Kidney tubule cell (primary cell): ENCODE measurements around the gene HSD17B11.
"Not testable (repeated sequence)": the region's sequence is repeated elsewhere in the genome, so short reads cannot be mapped to it uniquely, and the experiment has no call there.

Experiments used
- DNase-seq: peaks from one replicate; pipeline ENCODE4 v3.0.0-alpha.2; 2018; ENCODE audit warnings: low spot score

Gene HSD17B11

GRCh38 chr4:87390891-87391575 lies at the start of gene HSD17B11:
HSD17B11 (minus strand) TSS chr4:87391188; CDS start chr4:87391070, 118 bp downstream.
- DNase-seq = peak; percentile 95

GRCh38 chr4:87433342-87433741 lies 42.4 kb upstream of the HSD17B11 start:
- no peak for DNase-seq

- DNase-seq = no peak
These were observed 39.0 kb upstream of the HSD17B11 start for GRCh38 chr4:87430038-87430437.

- DNase-seq = peak; percentile 25
These were observed 38.0 kb upstream of the HSD17B11 start for GRCh38 chr4:87428979-87429378.

GRCh38 chr4:87427518-87427868 lies 36.5 kb upstream of the HSD17B11 start:
- no peak for DNase-seq

- no peak for DNase-seq
These were observed 36.0 kb upstream of the HSD17B11 start for GRCh38 chr4:87426865-87427517.

- peak; percentile 49 for DNase-seq
These were observed 34.7 kb upstream of the HSD17B11 start for GRCh38 chr4:87425711-87426110.

GRCh38 chr4:87424099-87424543 lies 33.1 kb upstream of the HSD17B11 start:
- DNase-seq = peak; percentile 13

GRCh38 chr4:87423317-87424098 lies 32.5 kb upstream of the HSD17B11 start:
- DNase-seq = peak; percentile 30

- peak; percentile 95 for DNase-seq
These were observed 31.4 kb upstream of the HSD17B11 start, which contains the start of gene NUDT9 for GRCh38 chr4:87422104-87423052. NUDT9 (plus strand) TSS chr4:87422573; CDS start chr4:87422906, 333 bp downstream.

- no peak for DNase-seq
These were observed 29.4 kb upstream of the HSD17B11 start for GRCh38 chr4:87420276-87420830.

- DNase-seq = peak; percentile 6
These were observed 28.7 kb upstream of the HSD17B11 start for GRCh38 chr4:87419578-87420249.

- not testable (repeated sequence) for DNase-seq
These were observed 27.4 kb upstream of the HSD17B11 start for GRCh38 chr4:87418410-87418809.

- DNase-seq = no peak
These were observed 26.0 kb upstream of the HSD17B11 start for GRCh38 chr4:87416965-87417364.

- DNase-seq = no peak
These were observed 23.8 kb upstream of the HSD17B11 start for GRCh38 chr4:87414816-87415215.

- no peak for DNase-seq
These were observed 19.7 kb upstream of the HSD17B11 start for GRCh38 chr4:87410679-87411078.

- DNase-seq = no peak
These were observed 19.2 kb upstream of the HSD17B11 start for GRCh38 chr4:87410157-87410556.

GRCh38 chr4:87409420-87409939 lies 18.5 kb upstream of the HSD17B11 start:
- DNase-seq = no peak

GRCh38 chr4:87406902-87407301 lies 15.9 kb upstream of the HSD17B11 start:
- not testable (repeated sequence) for DNase-seq

GRCh38 chr4:87406462-87406861 lies 15.5 kb upstream of the HSD17B11 start:
- no peak for DNase-seq
